PFSK-1 (cell line): ENCODE data around the gene HPS5.

Experiments used
- POLR2AphosphoS5 ChIP-seq: IDR thresholded peaks from 2 replicates; pipeline ENCODE4 v1.6.1; 2012; ENCODE audit warnings: low read depth, mild to moderate bottlenecking, control low read depth, low read length, moderate library complexity
- SIN3A ChIP-seq: IDR thresholded peaks from 2 replicates; pipeline ENCODE4 v1.6.1; 2012; ENCODE audit warnings: mild to moderate bottlenecking, low read length, moderate library complexity, borderline replicate concordance; ENCODE audit not compliant: insufficient read depth
- TAF1 ChIP-seq: IDR thresholded peaks from 2 replicates; pipeline ENCODE4 v1.6.1; 2012; ENCODE audit warnings: low read length, control low read depth, borderline replicate concordance; ENCODE audit not compliant: insufficient read depth
- TF ChIP-seq, protein P1 (sequence below), 2 experiments: IDR thresholded peaks; 2 replicates each; pipeline versions ENCODE4 v1.6.1 to v1.8.0; 2011 to 2012; ENCODE audit warnings: low read depth in 2 of 2, low read length in 2 of 2, control low read depth in 1 of 2, inconsistent platforms in 1 of 2, mild to moderate bottlenecking in 1 of 2, moderate library complexity in 1 of 2; ENCODE audit not compliant: insufficient read depth in 1 of 2

DNA sequence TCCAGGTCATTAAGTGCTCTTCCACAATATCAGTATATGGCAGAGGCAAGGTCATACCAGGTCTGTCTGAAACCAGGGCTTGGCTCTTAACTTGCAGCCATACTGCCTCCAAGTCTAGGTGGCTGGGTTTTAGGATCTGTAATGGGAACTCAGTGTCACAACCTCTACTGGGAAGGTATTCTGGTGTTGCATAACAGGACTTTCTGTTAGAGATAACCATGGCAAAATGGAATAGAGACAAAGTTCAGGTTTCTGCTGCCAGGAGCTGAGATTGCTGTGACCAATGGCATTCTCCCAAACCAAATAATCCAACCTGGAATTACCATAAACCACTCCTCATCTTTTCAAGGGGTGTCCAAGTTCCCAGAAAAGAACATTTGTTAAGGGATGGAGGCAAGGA is 62.7 kb downstream of the HPS5 start:
- TF ChIP-seq, protein P1, sequence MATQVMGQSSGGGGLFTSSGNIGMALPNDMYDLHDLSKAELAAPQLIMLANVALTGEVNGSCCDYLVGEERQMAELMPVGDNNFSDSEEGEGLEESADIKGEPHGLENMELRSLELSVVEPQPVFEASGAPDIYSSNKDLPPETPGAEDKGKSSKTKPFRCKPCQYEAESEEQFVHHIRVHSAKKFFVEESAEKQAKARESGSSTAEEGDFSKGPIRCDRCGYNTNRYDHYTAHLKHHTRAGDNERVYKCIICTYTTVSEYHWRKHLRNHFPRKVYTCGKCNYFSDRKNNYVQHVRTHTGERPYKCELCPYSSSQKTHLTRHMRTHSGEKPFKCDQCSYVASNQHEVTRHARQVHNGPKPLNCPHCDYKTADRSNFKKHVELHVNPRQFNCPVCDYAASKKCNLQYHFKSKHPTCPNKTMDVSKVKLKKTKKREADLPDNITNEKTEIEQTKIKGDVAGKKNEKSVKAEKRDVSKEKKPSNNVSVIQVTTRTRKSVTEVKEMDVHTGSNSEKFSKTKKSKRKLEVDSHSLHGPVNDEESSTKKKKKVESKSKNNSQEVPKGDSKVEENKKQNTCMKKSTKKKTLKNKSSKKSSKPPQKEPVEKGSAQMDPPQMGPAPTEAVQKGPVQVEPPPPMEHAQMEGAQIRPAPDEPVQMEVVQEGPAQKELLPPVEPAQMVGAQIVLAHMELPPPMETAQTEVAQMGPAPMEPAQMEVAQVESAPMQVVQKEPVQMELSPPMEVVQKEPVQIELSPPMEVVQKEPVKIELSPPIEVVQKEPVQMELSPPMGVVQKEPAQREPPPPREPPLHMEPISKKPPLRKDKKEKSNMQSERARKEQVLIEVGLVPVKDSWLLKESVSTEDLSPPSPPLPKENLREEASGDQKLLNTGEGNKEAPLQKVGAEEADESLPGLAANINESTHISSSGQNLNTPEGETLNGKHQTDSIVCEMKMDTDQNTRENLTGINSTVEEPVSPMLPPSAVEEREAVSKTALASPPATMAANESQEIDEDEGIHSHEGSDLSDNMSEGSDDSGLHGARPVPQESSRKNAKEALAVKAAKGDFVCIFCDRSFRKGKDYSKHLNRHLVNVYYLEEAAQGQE (IDR thresholded peaks at IDR 0.05; ENCODE audit: insufficient read depth in 1 of 2, low read depth in 2 of 2, low read length in 2 of 2): no peak
- TF ChIP-seq SIN3A: no peak
- no peak for TF ChIP-seq POLR2AphosphoS5
- TF ChIP-seq TAF1: no peak
